Measurements from ENCODE around the gene CHD9. TPM values are rescaled to one million over a fixed set of nuclear protein-coding genes. Genes with fewer than 3 reads are reported as not detected.

The CHD9 gene
- total and polyA plus RNA-seq, 4 donors = 6.2 to 46.6 (median 32.5) TPM

GRCh38 chr16:53098526-53099317 is 43.9 kb downstream of the CHD9 start:
- Histone ChIP-seq H3K9ac (ENCODE audit: low read depth in 1 of 2, low read length in 2 of 2) (peak overlapping the region; percentile 5 to 78), H3K4me1 (ENCODE audit: control insufficient read depth in 4 of 4, insufficient read depth in 4 of 4, low read length in 3 of 4) (peaks cover 3 to 24% (median 15%) of the 10 kb centered on the region in 4 donors), H3K36me3 (ENCODE audit: control insufficient read depth in 4 of 4, insufficient read depth in 3 of 4, low read depth in 1 of 4, low read length in 3 of 4) (no peaks in the 10 kb centered on the region), H3K4me3 (ENCODE audit: low read depth in 1 of 3, low read length in 3 of 3) (peak overlapping the region in 2 of 3 donors; percentile 39 to 50), H3K27me3 (ENCODE audit: control insufficient read depth in 4 of 4, insufficient read depth in 4 of 4, low read length in 3 of 4) (no peaks in the 10 kb centered on the region), H3K27ac (ENCODE audit: low read depth in 1 of 2, low read length in 2 of 2) (peak overlapping the region; percentile 96 to 97), H3K9me3 (ENCODE audit: control insufficient read depth in 4 of 4, low read length in 3 of 4) (no peaks in the 10 kb centered on the region)
- no peak for DNase-seq (ENCODE audit: low spot score)
- no peak for TF ChIP-seq HNF4G (IDR thresholded peaks at IDR 0.05)
- no peak for TF ChIP-seq SP1 (IDR thresholded peaks at IDR 0.05)
- TF ChIP-seq MAX (IDR thresholded peaks at IDR 0.05) = no peak
- TF ChIP-seq NR2F2 (IDR thresholded peaks at IDR 0.05) = no peak
- no peak for TF ChIP-seq ATF3 (IDR thresholded peaks at IDR 0.05)
- no peak for TF ChIP-seq CTCF (IDR thresholded peaks at IDR 0.05; ENCODE audit: low read depth, low read length, missing input control)
- TF ChIP-seq JUND (IDR thresholded peaks at IDR 0.05) = no peak
- no peak for TF ChIP-seq TAF1 (conservative IDR thresholded peaks at IDR 0.05)
- no peak for TF ChIP-seq YY1 (IDR thresholded peaks at IDR 0.05)
- no peak for TF ChIP-seq HNF4A (conservative IDR thresholded peaks at IDR 0.05)
- no peak for TF ChIP-seq ZBTB33 (IDR thresholded peaks at IDR 0.05)
- TF ChIP-seq GABPA (IDR thresholded peaks at IDR 0.05 in 1 of 2, conservative IDR thresholded peaks at IDR 0.05 in 1 of 2) = no peak
- no peak for TF ChIP-seq RXRA (IDR thresholded peaks at IDR 0.05)
- no peak for TF ChIP-seq EGR1 (IDR thresholded peaks at IDR 0.05; ENCODE audit: low read depth in 2 of 2)
- TF ChIP-seq FOXA2 (IDR thresholded peaks at IDR 0.05) = no peak
- TF ChIP-seq RAD21 (IDR thresholded peaks at IDR 0.05) = no peak
- no peak for TF ChIP-seq FOXA1 (IDR thresholded peaks at IDR 0.05)
- WGBS = 56% methylated on average over 16 of the region's 16 CpGs

- Histone ChIP-seq H3K27me3 (ENCODE audit: control insufficient read depth in 4 of 4, insufficient read depth in 4 of 4, low read length in 3 of 4) (no peaks in the 10 kb centered on the region), H3K9me3 (ENCODE audit: control insufficient read depth in 4 of 4, low read length in 3 of 4) (no peaks in the 10 kb centered on the region), H3K4me1 (ENCODE audit: control insufficient read depth in 4 of 4, insufficient read depth in 4 of 4, low read length in 3 of 4) (peaks cover 3 to 19% (median 13%) of the 10 kb centered on the region in 4 donors), H3K4me3 (ENCODE audit: low read depth in 1 of 3, low read length in 3 of 3) (peak overlapping the region; percentile 39 to 57 (median 50)), H3K9ac (ENCODE audit: low read depth in 1 of 2, low read length in 2 of 2) (peak overlapping the region; percentile 73 to 78), H3K36me3 (ENCODE audit: control insufficient read depth in 4 of 4, insufficient read depth in 3 of 4, low read depth in 1 of 4, low read length in 3 of 4) (no peaks in the 10 kb centered on the region), H3K27ac (ENCODE audit: low read depth in 1 of 2, low read length in 2 of 2) (peak overlapping the region; percentile 96 to 97)
- peak; percentile 75 for DNase-seq (ENCODE audit: low spot score)
- WGBS = 9% methylated on average over 26 of the region's 26 CpGs
- TF ChIP-seq ZBTB33 (IDR thresholded peaks at IDR 0.05) = peak; percentile 23
- no peak for TF ChIP-seq FOXA2 (IDR thresholded peaks at IDR 0.05)
- no peak for TF ChIP-seq TAF1 (conservative IDR thresholded peaks at IDR 0.05)
- peak; percentile 57 to 71 for TF ChIP-seq HNF4A (conservative IDR thresholded peaks at IDR 0.05)
- TF ChIP-seq GABPA (IDR thresholded peaks at IDR 0.05 in 1 of 2, conservative IDR thresholded peaks at IDR 0.05 in 1 of 2) = no peak
- peak; percentile 62 to 91 for TF ChIP-seq EGR1 (IDR thresholded peaks at IDR 0.05; ENCODE audit: low read depth in 2 of 2)
- TF ChIP-seq FOXA1 (IDR thresholded peaks at IDR 0.05) = peak; percentile 25
- TF ChIP-seq ATF3 (IDR thresholded peaks at IDR 0.05) = peak; percentile 48
- peak; percentile 87 for TF ChIP-seq YY1 (IDR thresholded peaks at IDR 0.05)
- TF ChIP-seq CTCF (IDR thresholded peaks at IDR 0.05; ENCODE audit: low read depth, low read length, missing input control) = no peak
- peak; percentile 73 to 76 for TF ChIP-seq RXRA (IDR thresholded peaks at IDR 0.05)
- TF ChIP-seq JUND (IDR thresholded peaks at IDR 0.05) = peak; percentile 79 to 91
- peak; percentile 81 for TF ChIP-seq MAX (IDR thresholded peaks at IDR 0.05)
- TF ChIP-seq NR2F2 (IDR thresholded peaks at IDR 0.05) = peak; percentile 70
- TF ChIP-seq HNF4G (IDR thresholded peaks at IDR 0.05) = no peak
- TF ChIP-seq RAD21 (IDR thresholded peaks at IDR 0.05) = peak; percentile 33 to 59
Measured at GRCh38 chr16:53099318-53100130, 44.7 kb downstream of the CHD9 start.

Data from liver (tissue), 9 donors.